ENCODE results near the gene PIP5K1A. TPM values are rescaled to one million over a fixed set of nuclear protein-coding genes. Genes with fewer than 3 reads are reported as not detected.
"Not testable (repeated sequence)": the region's sequence is repeated elsewhere in the genome, so short reads cannot be mapped to it uniquely, and the experiment has no call there.

Gene PIP5K1A
- total RNA-seq, 2 donors from 2014 or later = 102 to 144 TPM

GRCh38 chr1:151184211-151184610, 14.1 kb upstream of the PIP5K1A start:
- no peaks in the 10 kb centered on the region for H3K9me3 ChIP-seq (ENCODE audit: control insufficient read depth, low read length)
- H3K4me1 ChIP-seq (ENCODE audit: control insufficient read depth, insufficient read depth, low read length) = no peaks in the 10 kb centered on the region
- TF ChIP-seq CTCF (conservative IDR thresholded peaks at IDR 0.05) = no peak
- Mint-ChIP-seq H3K27me3 (ENCODE audit: insufficient read depth) (no peaks in the 10 kb centered on the region), H3K4me1 (peaks cover 8% of the 10 kb centered on the region), H3K36me3 (ENCODE audit: low read depth) (peaks cover 56% of the 10 kb centered on the region), H3K4me3 (no peak overlapping the region), H3K27ac (no peak overlapping the region), H3K9me3 (no peaks in the 10 kb centered on the region)
- H3K27me3 ChIP-seq (ENCODE audit: control insufficient read depth, insufficient read depth, low read length, poor library complexity, severe bottlenecking) = no peaks in the 10 kb centered on the region
- H3K27ac ChIP-seq (ENCODE audit: low read depth, low read length) = no peak overlapping the region
- H3K9ac ChIP-seq (ENCODE audit: extremely low read depth, low read length, poor library complexity, severe bottlenecking) = no peak overlapping the region
- no peak for DNase-seq
- 95% methylated on average over 5 to 10 of the region's 10 CpGs for WGBS, 2 experiments (ENCODE audit: insufficient coverage in 1 of 2, insufficient read length in 1 of 2)
- no peak overlapping the region for H3K4me3 ChIP-seq (ENCODE audit: low read length)
- H3K36me3 ChIP-seq (ENCODE audit: control insufficient read depth, insufficient read depth, low read length) = peaks cover 55% of the 10 kb centered on the region

- Mint-ChIP-seq H3K27ac (peak overlapping the region; percentile 26), H3K4me1 (peaks cover 9% of the 10 kb centered on the region), H3K9me3 (no peaks in the 10 kb centered on the region), H3K36me3 (ENCODE audit: low read depth) (peaks cover 33% of the 10 kb centered on the region), H3K27me3 (ENCODE audit: insufficient read depth) (peaks cover 2% of the 10 kb centered on the region), H3K4me3 (no peak overlapping the region)
- Histone ChIP-seq H3K27ac (ENCODE audit: low read depth, low read length) (no peak overlapping the region), H3K27me3 (ENCODE audit: control insufficient read depth, insufficient read depth, low read length, poor library complexity, severe bottlenecking) (no peaks in the 10 kb centered on the region), H3K36me3 (ENCODE audit: control insufficient read depth, insufficient read depth, low read length) (peaks cover 36% of the 10 kb centered on the region), H3K9ac (ENCODE audit: extremely low read depth, low read length, poor library complexity, severe bottlenecking) (no peak overlapping the region), H3K4me3 (ENCODE audit: low read length) (no peak overlapping the region), H3K4me1 (ENCODE audit: control insufficient read depth, insufficient read depth, low read length) (no peaks in the 10 kb centered on the region), H3K9me3 (ENCODE audit: control insufficient read depth, low read length) (no peaks in the 10 kb centered on the region)
- 80% methylated on average over 1 of the region's 1 CpG; no CpG with 5 or more reads in 1 of the 2 experiments for WGBS, 2 experiments (ENCODE audit: insufficient coverage in 1 of 2, insufficient read length in 1 of 2)
- DNase-seq = no peak
- no peak for TF ChIP-seq CTCF (conservative IDR thresholded peaks at IDR 0.05)
Observed at GRCh38 chr1:151187205-151187604, 11.1 kb upstream of the PIP5K1A start.

GRCh38 chr1:151188667-151189066, 9.7 kb upstream of the PIP5K1A start:
- not testable (repeated sequence) for H3K27ac Mint-ChIP-seq; H3K4me1 Mint-ChIP-seq; H3K27ac ChIP-seq (ENCODE audit: low read depth, low read length); H3K9me3 Mint-ChIP-seq; H3K27me3 Mint-ChIP-seq (ENCODE audit: insufficient read depth); H3K9me3 ChIP-seq (ENCODE audit: control insufficient read depth, low read length); H3K27me3 ChIP-seq (ENCODE audit: control insufficient read depth, insufficient read depth, low read length, poor library complexity, severe bottlenecking); H3K4me1 ChIP-seq (ENCODE audit: control insufficient read depth, insufficient read depth, low read length); DNase-seq
- Mint-ChIP-seq H3K36me3 (ENCODE audit: low read depth) (peaks cover 23% of the 10 kb centered on the region), H3K4me3 (peak overlapping the region; percentile 94)
- Histone ChIP-seq H3K9ac (ENCODE audit: extremely low read depth, low read length, poor library complexity, severe bottlenecking) (peak overlapping the region; percentile 88), H3K4me3 (ENCODE audit: low read length) (peak overlapping the region; percentile 89), H3K36me3 (ENCODE audit: control insufficient read depth, insufficient read depth, low read length) (peaks cover 23% of the 10 kb centered on the region)
- 88 to 89% methylated on average over 6 to 8 of the region's 8 CpGs for WGBS, 2 experiments (ENCODE audit: insufficient coverage in 1 of 2, insufficient read length in 1 of 2)

Data from endodermal cell (in vitro differentiated cells).